Endothelial cell of umbilical vein (primary cell): ENCODE results near the gene RETREG3. TPM values are rescaled to one million over a fixed set of nuclear protein-coding genes. Genes with fewer than 3 reads are reported as not detected.

Source experiments
- BruUV-seq: library from RNA; stranded (reverse); fragments of 400-500 nt; replicated peaks from 2 replicates; lab custom pipeline; 2021; lab: Mats Ljungman, UMichigan
- CTCF ChIA-PET: fragments of 300-600, 350-600 bp; sonication (Branson Sonifier 250); formaldehyde crosslinking; loops from one replicate; lab custom pipeline; 2021; ENCODE audit warnings: antibody characterized with exemption, inconsistent platforms; lab: Charles Lee
- POLR2A ChIA-PET: fragments of 300-600, 350-600 bp; sonication (Branson Sonifier 250); formaldehyde crosslinking; loops from one replicate; lab custom pipeline; 2021; ENCODE audit warnings: antibody characterized with exemption, inconsistent platforms; lab: Charles Lee
- DNase-seq: peaks from one replicate; pipeline ENCODE4 v3.0.0-alpha.2; 2011; ENCODE audit warnings: low read depth, low spot score
- FAIRE-seq: peaks from 2 replicates; lab custom pipeline; 2011; peaks lifted over from hg19 to GRCh38; lab: Jason Lieb, UNC
- H2AFZ ChIP-seq: 2 replicates; pipeline ENCODE4 v1.6.0; 2012; ENCODE audit warnings: low read depth, low read length, control low read depth, inconsistent platforms
- H3K27ac ChIP-seq: 2 replicates; pipeline ENCODE4 v1.5.1; 2011; ENCODE audit warnings: low read depth, mild to moderate bottlenecking, control low read depth, low read length, moderate library complexity; ENCODE audit not compliant: insufficient read depth
- H3K27me3 ChIP-seq, 2 experiments: 2 replicates each; pipeline versions ENCODE4 v1.6.0 to v1.6.1; 2011; ENCODE audit warnings: low read length in 2 of 2, mixed read lengths in 1 of 2; ENCODE audit not compliant: control insufficient read depth in 2 of 2, insufficient read depth in 2 of 2
- H3K36me3 ChIP-seq, 2 experiments: 2 replicates in 1 of 2; 3 replicates in 1 of 2; pipeline ENCODE4 v1.5.1; 2011; ENCODE audit warnings: low read length in 2 of 2, mild to moderate bottlenecking in 1 of 2, moderate library complexity in 1 of 2; ENCODE audit not compliant: control insufficient read depth in 2 of 2, insufficient read depth in 2 of 2; ENCODE audit errors: extremely low read depth in 1 of 2
- H3K4me1 ChIP-seq: 3 replicates; pipeline ENCODE4 v1.5.1; 2011; ENCODE audit warnings: mild to moderate bottlenecking, low read length; ENCODE audit not compliant: control insufficient read depth, insufficient read depth; ENCODE audit errors: extremely low read depth
- H3K4me2 ChIP-seq: 2 replicates; pipeline ENCODE4 v1.6.1; 2011; ENCODE audit warnings: low read length, control low read depth, mixed read lengths; ENCODE audit not compliant: insufficient read depth
- H3K4me3 ChIP-seq, 3 experiments: fragments of 200-600 bp in 1 of 3; sonication (generic), shearing (Covaris generic) in 1 of 3; replicated peaks in 1 of 3; 2 replicates each; pipeline ENCODE4 v1.5.1; 2011 to 2016; ENCODE audit warnings: control low read depth in 3 of 3, low read length in 3 of 3, mild to moderate bottlenecking in 2 of 3, inconsistent platforms in 1 of 3, low read depth in 1 of 3, moderate library complexity in 1 of 3; ENCODE audit not compliant: insufficient read depth in 1 of 3
- H3K79me2 ChIP-seq: 2 replicates; pipeline ENCODE4 v1.6.0; 2012; ENCODE audit warnings: low read length, inconsistent platforms; ENCODE audit not compliant: control insufficient read depth, insufficient read depth
- H3K9ac ChIP-seq: replicated peaks from 2 replicates; pipeline ENCODE3; 2011; ENCODE audit warnings: low read length, control low read depth; ENCODE audit not compliant: insufficient read depth; ENCODE audit errors: extremely low read depth
- H3K9me1 ChIP-seq: replicated peaks from 3 replicates; pipeline ENCODE4 v1.6.0; 2011; ENCODE audit warnings: mild to moderate bottlenecking, low read length; ENCODE audit not compliant: control insufficient read depth, insufficient read depth; ENCODE audit errors: extremely low read depth
- H3K9me3 ChIP-seq: replicated peaks from 2 replicates; pipeline ENCODE4 v1.5.1; 2012; ENCODE audit warnings: low read length, inconsistent platforms; ENCODE audit not compliant: control insufficient read depth, insufficient read depth
- H4K20me1 ChIP-seq: replicated peaks from 2 replicates; pipeline ENCODE3; 2011; ENCODE audit warnings: mild to moderate bottlenecking, low read length; ENCODE audit not compliant: control insufficient read depth, insufficient read depth; ENCODE audit errors: extremely low read depth
- EZH2 ChIP-seq: IDR thresholded peaks from 2 replicates; pipeline ENCODE4 v1.6.1; 2012; ENCODE audit warnings: borderline replicate concordance, low read depth, mild to moderate bottlenecking, moderate library complexity, low read length, inconsistent platforms; ENCODE audit not compliant: severe bottlenecking
- FOS ChIP-seq: IDR thresholded peaks from 2 replicates; pipeline ENCODE4 v1.6.1; 2011; ENCODE audit warnings: mild to moderate bottlenecking, low read length, moderate library complexity, borderline replicate concordance; ENCODE audit not compliant: insufficient read depth
- GATA2 ChIP-seq: IDR thresholded peaks from 2 replicates; pipeline ENCODE4 v1.7.0; 2011; ENCODE audit warnings: low read depth, mild to moderate bottlenecking, moderate library complexity, mixed read lengths, low read length; ENCODE audit not compliant: insufficient read length, insufficient read depth
- JUN ChIP-seq: IDR thresholded peaks from 2 replicates; pipeline ENCODE4 v1.6.1; 2011; ENCODE audit warnings: borderline replicate concordance, low read depth; ENCODE audit not compliant: insufficient read length, insufficient read depth
- MYC ChIP-seq: IDR thresholded peaks from one replicate; pipeline ENCODE4 v1.6.1; 2011; ENCODE audit warnings: mild to moderate bottlenecking, low read depth, low read length
- POLR2A ChIP-seq: IDR thresholded peaks from 2 replicates; pipeline ENCODE4 v1.6.1; 2012; ENCODE audit warnings: low read depth, mild to moderate bottlenecking, control low read depth, low read length
- POLR2AphosphoS5 ChIP-seq: IDR thresholded peaks from 2 replicates; pipeline ENCODE4 v1.6.1; 2012; ENCODE audit warnings: low read depth, mild to moderate bottlenecking, control low read depth, low read length, moderate library complexity; ENCODE audit not compliant: insufficient read depth
- dilution Hi-C: fragments of 300-500 bp; cut with MboI; formaldehyde crosslinking; loops from one replicate; pipeline ENCODE4 v1.15.0; 2019; ENCODE audit warnings: low sequenced_read_pairs; ENCODE audit not compliant: extremely low pct_ligation_motif_present
- intact Hi-C: fragments of 100-400 bp; cut with micrococcal nuclease; formaldehyde crosslinking; loops from one replicate; pipeline ENCODE4 v1.10.0; 2022
- polyA plus RNA-seq, 4 experiments: library from polyadenylated mRNA; depleted of rRNA in 3 of 4; stranded (reverse) in 3 of 4; unstranded in 1 of 4; fragments of >200 nt; gene quantifications; 2 replicates each; pipeline versions ENCODE4 v1.2.1 to v1.2.3, GENCODE V29; 2011 to 2012; ENCODE audit warnings: missing spikeins in 1 of 4
- total RNA-seq: library from RNA; stranded (reverse); gene quantifications from 2 replicates; pipeline ENCODE4 v1.2.3, GENCODE V29; 2021
- TF ChIP-seq, protein P1 (sequence below): IDR thresholded peaks from 2 replicates; pipeline ENCODE4 v1.6.1; 2011; ENCODE audit not compliant: insufficient read depth, insufficient read length
- TF ChIP-seq, protein P2 (sequence below), 2 donors: IDR thresholded peaks; 1 replicate in 1 of 2; 2 replicates in 1 of 2; pipeline ENCODE4 v1.5.1; 2011; ENCODE audit warnings: low read length in 2 of 2, mild to moderate bottlenecking in 2 of 2, moderate library complexity in 2 of 2, control low read depth in 1 of 2, inconsistent platforms in 1 of 2, low read depth in 1 of 2; ENCODE audit not compliant: insufficient read depth in 1 of 2; ENCODE audit errors: extremely low read depth in 1 of 2

RETREG3 gene
- total and polyA plus RNA-seq, 2 donors (not counting 3 experiments of a cell fraction or from before 2014, with no cell fraction given): 36.2 to 53.4 TPM

DNA sequence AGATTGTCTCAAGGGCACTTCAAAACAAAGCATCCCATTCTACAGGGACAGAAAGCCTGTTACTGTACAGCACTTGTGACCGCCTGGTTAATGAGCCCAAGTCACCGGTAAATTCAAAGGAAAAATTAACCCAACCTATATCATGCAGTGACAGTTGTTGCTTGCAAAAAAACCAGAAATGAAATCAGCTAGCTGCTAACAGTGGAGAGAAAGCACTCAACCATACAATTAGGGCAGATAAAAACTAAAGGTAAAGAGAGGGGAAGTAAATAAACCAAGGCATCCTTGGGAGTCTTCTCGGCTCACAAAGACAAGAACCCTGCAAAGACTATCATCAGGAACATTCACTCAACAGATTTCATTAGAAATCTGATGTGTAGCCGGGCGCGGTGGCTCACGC, 5.9 kb downstream of the RETREG3 start:
- intact Hi-C loops (no loop called here), dilution Hi-C loops (loop anchor here (10.0 kb wide), 1 partner anchor 211 kb away; no protein-coding TSS in a partner anchor)
- Histone ChIP-seq H3K4me2 (no peak overlapping the region), H3K9me3 (no peaks in the 10 kb centered on the region), H3K79me2 (peaks cover 52% of the 10 kb centered on the region), H3K9me1 (peaks cover 2% of the 10 kb centered on the region), H3K27me3 (no peaks in the 10 kb centered on the region), H3K4me1 (peaks cover 7% of the 10 kb centered on the region), H2AFZ (no peak overlapping the region), H3K27ac (no peak overlapping the region), H3K4me3 (no peak overlapping the region), H4K20me1 (peaks cover 4% of the 10 kb centered on the region), H3K9ac (no peak overlapping the region), H3K36me3 (no peaks in the 10 kb centered on the region)
- POLR2A ChIA-PET: no interaction called here
- TF ChIP-seq EZH2: no peak
- no peak for TF ChIP-seq JUN
- TF ChIP-seq, protein P1, sequence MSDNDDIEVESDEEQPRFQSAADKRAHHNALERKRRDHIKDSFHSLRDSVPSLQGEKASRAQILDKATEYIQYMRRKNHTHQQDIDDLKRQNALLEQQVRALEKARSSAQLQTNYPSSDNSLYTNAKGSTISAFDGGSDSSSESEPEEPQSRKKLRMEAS: no peak
- no peak for TF ChIP-seq FOS
- no peak for TF ChIP-seq GATA2
- TF ChIP-seq, protein P2, sequence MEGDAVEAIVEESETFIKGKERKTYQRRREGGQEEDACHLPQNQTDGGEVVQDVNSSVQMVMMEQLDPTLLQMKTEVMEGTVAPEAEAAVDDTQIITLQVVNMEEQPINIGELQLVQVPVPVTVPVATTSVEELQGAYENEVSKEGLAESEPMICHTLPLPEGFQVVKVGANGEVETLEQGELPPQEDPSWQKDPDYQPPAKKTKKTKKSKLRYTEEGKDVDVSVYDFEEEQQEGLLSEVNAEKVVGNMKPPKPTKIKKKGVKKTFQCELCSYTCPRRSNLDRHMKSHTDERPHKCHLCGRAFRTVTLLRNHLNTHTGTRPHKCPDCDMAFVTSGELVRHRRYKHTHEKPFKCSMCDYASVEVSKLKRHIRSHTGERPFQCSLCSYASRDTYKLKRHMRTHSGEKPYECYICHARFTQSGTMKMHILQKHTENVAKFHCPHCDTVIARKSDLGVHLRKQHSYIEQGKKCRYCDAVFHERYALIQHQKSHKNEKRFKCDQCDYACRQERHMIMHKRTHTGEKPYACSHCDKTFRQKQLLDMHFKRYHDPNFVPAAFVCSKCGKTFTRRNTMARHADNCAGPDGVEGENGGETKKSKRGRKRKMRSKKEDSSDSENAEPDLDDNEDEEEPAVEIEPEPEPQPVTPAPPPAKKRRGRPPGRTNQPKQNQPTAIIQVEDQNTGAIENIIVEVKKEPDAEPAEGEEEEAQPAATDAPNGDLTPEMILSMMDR (IDR thresholded peaks at IDR 0.05; ENCODE audit: extremely low read depth in 1 of 2, insufficient read depth in 1 of 2, low read depth in 1 of 2, low read length in 2 of 2): no peak
- TF ChIP-seq MYC: no peak
- TF ChIP-seq POLR2A: no peak
- TF ChIP-seq POLR2AphosphoS5: no peak
- CTCF ChIA-PET: interaction anchor here (2.6 kb wide), 1 partner anchor 25 kb away, joined by 14 read pairs; the partner anchor contains the start of gene PSMC3IP
- BruUV-seq: no TSS peak
- no peak for FAIRE-seq
- no peak for DNase-seq
